Fibroblast of villous mesenchyme (primary cell): ENCODE measurements around the gene NCR2. TPM values are rescaled to one million over a fixed set of nuclear protein-coding genes. Genes with fewer than 3 reads are reported as not detected.
A peak's percentile ranks its signal among the peaks of the same experiment; 100 is the strongest.
"Not testable (repeated sequence)": the region's sequence is repeated elsewhere in the genome, so short reads cannot be mapped to it uniquely, and the experiment has no call there.

Source experiments
- DNase-seq: peaks from one replicate; pipeline ENCODE4 v3.0.0-alpha.2; 2010; ENCODE audit warnings: low read depth
- H3K4me3 ChIP-seq: 2 replicates; pipeline ENCODE4 v1.5.1; 2011; ENCODE audit warnings: low read depth, mild to moderate bottlenecking, low read length
- CTCF ChIP-seq: IDR thresholded peaks from 2 replicates; pipeline ENCODE4 v1.5.1; 2012; ENCODE audit warnings: low read depth, mild to moderate bottlenecking, low read length; ENCODE audit not compliant: insufficient read depth
- total RNA-seq: library from RNA; depleted of rRNA; stranded (reverse); fragments of >200 nt; gene quantifications from 2 replicates; pipeline ENCODE4 v1.2.3, GENCODE V29; 2012

NCR2 gene
- total RNA-seq, 1 donor: not detected

DNA sequence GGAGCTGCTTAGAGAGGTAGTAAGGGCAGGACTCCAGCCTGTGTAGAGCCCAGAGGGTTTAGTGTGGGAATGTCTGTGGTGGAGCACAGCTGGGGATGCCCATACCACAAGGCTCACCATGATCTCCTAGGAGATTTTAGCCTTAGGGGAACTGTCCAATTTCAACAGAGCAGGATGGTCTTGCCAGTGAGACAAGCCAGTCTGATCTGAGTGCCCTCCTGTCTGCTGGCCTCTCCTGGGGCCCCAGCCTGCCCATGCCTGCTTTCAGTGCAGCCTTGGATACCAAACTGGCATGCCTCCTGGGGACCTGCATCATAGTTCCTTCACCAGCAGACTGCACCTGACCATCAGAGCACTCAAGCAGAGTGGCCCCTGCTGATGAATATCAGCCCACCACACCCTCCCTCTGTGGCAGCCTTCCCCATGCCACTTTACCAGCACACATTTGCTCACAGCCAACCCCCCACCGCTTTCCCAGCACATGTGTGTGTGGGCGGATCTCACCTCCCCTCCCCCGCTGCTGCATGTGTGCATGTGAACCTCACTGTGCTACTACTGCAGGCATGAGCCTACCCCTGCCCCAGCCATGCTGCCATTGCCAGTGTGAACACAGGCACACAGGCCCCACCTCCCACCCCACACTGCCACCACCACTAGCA is 41.1 kb upstream of the NCR2 start:
- DNase-seq: no peak
- H3K4me3 ChIP-seq: no peak overlapping the region
- TF ChIP-seq CTCF: no peak

DNA sequence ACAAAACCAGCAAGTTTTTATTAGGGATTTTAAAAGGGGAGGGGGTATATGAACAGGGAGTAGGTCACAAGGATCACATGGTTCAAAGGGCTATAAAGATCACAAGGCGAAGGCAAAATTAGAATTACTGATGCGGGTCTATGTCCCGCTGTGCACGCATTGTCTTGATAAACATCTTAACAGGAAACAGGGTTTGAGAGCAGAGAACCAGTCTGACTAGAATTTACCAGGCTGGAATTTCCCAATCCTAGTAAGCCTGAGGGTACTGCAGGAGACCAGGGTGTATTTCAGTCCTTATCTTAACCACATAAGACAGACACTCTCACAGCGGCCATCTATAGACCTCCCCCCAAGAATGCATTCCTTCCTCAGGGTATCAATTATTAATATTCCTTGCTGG is 38.2 kb upstream of the NCR2 start:
- not testable (repeated sequence) for DNase-seq, H3K4me3 ChIP-seq

DNA sequence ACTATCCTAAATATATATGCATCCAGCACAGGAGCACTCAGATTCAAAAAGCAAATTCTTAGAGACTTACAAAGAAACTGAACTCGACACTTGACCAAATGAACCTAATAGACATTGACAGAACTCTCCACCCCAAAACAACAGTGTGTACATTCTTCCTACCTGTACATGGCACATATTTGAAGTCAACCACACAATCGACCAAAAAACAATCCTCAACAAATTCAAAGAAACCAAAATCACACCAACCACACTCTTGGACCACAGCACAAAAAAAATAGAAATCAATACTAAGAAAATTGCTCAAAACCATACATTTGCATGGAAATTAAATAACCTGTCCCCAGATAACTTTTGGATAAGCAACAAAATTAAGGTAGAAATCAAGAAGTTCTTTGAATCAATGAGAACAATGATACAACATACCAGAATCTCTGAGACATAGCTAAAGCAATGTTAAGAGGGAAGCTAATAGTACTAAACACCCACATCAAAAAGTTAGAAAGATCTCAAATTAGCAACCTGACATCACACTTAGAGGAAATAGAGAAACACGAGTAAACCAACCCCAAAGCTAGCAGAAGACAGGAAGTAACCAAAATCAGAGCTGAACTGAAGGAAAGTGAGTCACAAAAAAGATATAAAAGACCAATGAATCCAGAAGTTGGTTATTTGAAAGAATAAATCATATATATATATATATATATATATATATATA is 36.5 kb upstream of the NCR2 start:
- no peak for DNase-seq
- no peak overlapping the region for H3K4me3 ChIP-seq
- TF ChIP-seq CTCF: no peak

GRCh38 chr6:41302638-41303037 is 32.8 kb upstream of the NCR2 start:
- no peak overlapping the region for H3K4me3 ChIP-seq
- TF ChIP-seq CTCF: no peak
- DNase-seq: no peak

DNA sequence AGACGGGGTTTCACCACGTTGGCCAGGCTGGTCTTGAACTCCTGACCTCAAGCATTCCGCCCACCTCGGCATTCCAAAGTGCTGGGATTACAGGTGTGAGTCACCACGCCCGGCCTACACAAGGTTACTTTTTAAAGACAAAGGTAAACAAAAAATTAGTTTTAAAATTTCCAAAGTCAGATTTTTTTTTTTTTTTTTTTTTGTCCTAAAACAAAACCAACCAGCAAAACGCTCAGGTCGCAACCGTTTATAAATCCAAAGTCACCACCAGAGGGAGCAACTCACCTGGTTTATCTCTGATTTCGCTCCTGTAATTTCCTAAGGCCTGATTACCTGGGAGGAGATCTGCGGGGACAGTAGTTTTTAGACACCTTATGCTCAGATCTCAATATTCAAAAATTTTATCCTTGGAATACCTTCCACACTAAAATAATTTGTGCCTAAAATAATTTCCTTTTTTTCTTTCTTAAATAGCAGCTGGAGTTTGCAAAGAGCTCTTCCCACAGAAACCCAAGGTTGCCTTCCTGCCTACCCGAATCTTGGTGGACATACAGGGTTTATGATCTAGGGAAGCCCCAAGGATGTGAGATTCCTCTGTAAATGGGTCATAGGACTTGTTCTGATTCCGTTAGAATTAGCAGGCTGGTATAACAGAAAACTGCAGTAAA is 29.1 kb upstream of the NCR2 start:
- peak; percentile 64 for TF ChIP-seq CTCF
- DNase-seq: peak; percentile 63
- H3K4me3 ChIP-seq: no peak overlapping the region

DNA sequence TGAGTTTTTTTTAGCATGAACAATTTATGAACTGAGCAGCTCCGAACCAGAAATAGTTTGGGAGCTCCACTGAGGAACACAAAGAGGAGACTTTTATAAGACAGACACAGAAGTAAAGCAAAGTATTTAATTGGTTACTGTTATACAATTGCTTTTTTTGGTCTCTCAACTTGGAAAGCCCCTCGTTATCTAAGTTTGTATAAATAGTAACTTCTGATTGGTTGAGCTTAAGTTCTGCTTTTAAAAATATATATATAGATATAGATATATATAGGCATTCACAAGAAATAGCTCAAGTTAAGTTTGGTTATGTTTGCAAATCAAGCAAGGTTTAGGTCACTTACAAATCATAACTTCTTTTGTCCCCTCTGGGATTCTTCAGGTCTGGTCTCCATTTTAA is 20.2 kb upstream of the NCR2 start:
- no peak overlapping the region for H3K4me3 ChIP-seq
- TF ChIP-seq CTCF: no peak
- DNase-seq: no peak

- DNase-seq: no peak
- TF ChIP-seq CTCF: no peak
- H3K4me3 ChIP-seq: no peak overlapping the region
Measured at GRCh38 chr6:41315943-41316620, 19.3 kb upstream of the NCR2 start.
